ENCODE measurements around the gene MARCHF9.

The MARCHF9 gene

DNA sequence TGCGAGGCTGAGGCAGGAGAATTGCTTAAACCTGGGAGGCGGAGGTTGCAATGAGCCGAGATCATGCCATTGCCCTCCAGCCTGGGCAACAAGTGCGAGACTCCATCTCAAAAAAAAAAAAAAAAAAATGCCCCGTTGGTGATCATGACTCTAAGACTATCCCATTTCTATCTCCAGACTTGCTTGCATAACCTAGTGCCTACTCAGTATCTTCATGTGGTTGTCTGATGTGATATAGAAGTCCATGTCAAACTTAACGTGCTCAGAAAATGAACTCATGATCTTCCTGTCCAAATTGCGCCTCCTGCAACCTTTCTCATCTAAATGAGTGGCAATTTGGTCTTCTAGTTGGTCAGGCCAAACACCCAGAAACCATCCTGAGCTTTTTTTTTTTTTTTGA, 23.0 kb downstream of the MARCHF9 start:
- CTCF ChIA-PET: interaction anchor here (0.8 to 4.0 kb wide), 5 partner anchors 21 to 126 kb away, joined by 3 to 15 read pairs (median 3); no protein-coding TSS in a partner anchor
- TF ChIP-seq, protein P1, sequence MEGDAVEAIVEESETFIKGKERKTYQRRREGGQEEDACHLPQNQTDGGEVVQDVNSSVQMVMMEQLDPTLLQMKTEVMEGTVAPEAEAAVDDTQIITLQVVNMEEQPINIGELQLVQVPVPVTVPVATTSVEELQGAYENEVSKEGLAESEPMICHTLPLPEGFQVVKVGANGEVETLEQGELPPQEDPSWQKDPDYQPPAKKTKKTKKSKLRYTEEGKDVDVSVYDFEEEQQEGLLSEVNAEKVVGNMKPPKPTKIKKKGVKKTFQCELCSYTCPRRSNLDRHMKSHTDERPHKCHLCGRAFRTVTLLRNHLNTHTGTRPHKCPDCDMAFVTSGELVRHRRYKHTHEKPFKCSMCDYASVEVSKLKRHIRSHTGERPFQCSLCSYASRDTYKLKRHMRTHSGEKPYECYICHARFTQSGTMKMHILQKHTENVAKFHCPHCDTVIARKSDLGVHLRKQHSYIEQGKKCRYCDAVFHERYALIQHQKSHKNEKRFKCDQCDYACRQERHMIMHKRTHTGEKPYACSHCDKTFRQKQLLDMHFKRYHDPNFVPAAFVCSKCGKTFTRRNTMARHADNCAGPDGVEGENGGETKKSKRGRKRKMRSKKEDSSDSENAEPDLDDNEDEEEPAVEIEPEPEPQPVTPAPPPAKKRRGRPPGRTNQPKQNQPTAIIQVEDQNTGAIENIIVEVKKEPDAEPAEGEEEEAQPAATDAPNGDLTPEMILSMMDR (IDR thresholded peaks at IDR 0.05; ENCODE audit: insufficient read depth, low read length, missing control alignments): no peak
- POLR2A ChIA-PET: no interaction called here
- H3K4me3 ChIP-seq (ENCODE audit: low read depth, low read length): no peak overlapping the region
- no peak for DNase-seq (ENCODE audit: low read depth, low spot score)

DNA sequence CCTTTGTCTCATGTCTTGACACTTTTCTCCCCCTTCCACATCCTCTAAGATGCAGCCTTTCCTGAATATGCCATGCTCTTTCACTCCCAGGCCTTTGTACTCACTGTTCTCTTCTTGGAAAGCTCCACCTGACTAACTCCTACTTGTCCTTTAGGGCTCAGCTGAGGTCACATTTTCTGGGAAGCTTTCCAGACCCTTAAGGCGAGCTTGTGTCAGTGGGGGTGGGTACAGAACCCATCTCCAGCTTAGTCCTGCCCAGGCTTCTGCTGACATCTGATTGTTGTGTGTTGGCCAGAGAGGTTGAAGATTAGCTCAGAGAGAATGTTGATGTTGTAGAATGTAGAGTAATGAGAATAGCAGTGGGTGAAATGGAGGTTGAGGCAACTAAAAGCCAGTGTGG, 24.8 kb downstream of the MARCHF9 start:
- TF ChIP-seq, protein P1 (IDR thresholded peaks at IDR 0.05; ENCODE audit: insufficient read depth, low read length, missing control alignments): no peak
- CTCF ChIA-PET: interaction anchor here (0.8 to 2.2 kb wide), 14 partner anchors 10 to 196 kb away, joined by 3 to 15 read pairs (median 3); no protein-coding TSS in a partner anchor
- DNase-seq (ENCODE audit: low read depth, low spot score): no peak
- POLR2A ChIA-PET: interaction anchor here (1.4 kb wide), 1 partner anchor 11 kb away, joined by 4 read pairs; no protein-coding TSS in a partner anchor
- H3K4me3 ChIP-seq (ENCODE audit: low read depth, low read length): no peak overlapping the region

DNA sequence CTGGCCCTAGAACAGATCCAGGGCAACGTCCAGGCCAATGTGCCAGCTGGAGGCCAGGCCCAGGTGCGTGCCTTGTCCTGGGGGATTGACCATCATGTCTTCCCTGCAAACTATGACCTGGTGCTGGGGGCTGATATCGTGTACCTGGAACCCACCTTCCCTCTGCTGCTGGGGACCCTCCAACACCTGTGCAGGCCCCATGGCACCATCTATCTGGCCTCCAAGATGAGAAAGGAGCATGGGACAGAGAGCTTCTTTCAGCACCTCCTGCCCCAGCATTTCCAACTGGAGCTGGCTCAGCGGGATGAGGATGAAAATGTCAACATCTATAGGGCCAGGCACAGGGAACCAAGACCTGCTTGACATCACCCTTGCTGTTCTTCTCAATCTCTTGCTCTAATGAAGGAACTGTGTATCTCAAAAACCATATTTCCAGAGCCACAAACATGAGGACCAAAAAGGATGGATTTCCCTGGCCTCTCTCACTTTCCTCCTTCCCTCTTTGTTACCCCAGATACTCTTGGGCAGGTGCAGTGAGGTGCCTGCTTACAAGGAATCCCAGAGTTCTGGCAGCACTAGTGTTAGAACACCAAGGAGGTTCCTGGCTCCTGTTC, 25.5 kb downstream of the MARCHF9 start:
- CTCF ChIA-PET: interaction anchor here (0.9 to 9.4 kb wide), 11 partner anchors 7 to 197 kb away, joined by 3 to 199 read pairs (median 4); partner anchors contain the start of genes EEF1AKMT3 and METTL1
- POLR2A ChIA-PET: interaction anchor here (1.4 kb wide), 1 partner anchor 10 kb away, joined by 4 read pairs; no protein-coding TSS in a partner anchor
- H3K4me3 ChIP-seq (ENCODE audit: low read depth, low read length): no peak overlapping the region
- DNase-seq (ENCODE audit: low read depth, low spot score): no peak
- TF ChIP-seq, protein P1 (IDR thresholded peaks at IDR 0.05; ENCODE audit: insufficient read depth, low read length, missing control alignments): no peak

DNA sequence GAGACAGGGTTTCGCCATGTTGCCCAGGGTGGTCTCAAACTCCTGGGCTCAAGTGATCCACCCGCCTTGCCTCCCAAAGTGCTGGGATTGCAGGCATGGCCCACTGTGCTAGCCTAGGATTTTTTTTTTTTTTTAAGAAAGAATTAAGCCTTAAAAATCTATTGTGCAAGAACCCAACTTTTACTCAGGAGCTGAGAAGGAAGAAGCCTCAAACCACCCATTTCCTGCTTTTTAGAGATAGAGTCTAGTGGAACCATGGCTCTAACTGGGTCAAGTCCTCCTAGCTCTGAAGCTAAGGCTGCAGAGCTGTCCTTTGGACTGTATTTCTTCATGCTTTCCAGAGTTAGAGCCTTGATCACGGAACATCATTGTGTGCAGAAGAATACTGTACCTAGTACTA, 26.3 kb downstream of the MARCHF9 start:
- DNase-seq (ENCODE audit: low read depth, low spot score): no peak
- TF ChIP-seq, protein P1 (IDR thresholded peaks at IDR 0.05; ENCODE audit: insufficient read depth, low read length, missing control alignments): no peak
- ChIA-PET POLR2A (no interaction called here), CTCF (interaction anchor here (1.0 to 9.4 kb wide), 10 partner anchors 8 to 123 kb away, joined by 3 to 199 read pairs (median 4); partner anchors contain the start of genes CYP27B1, EEF1AKMT3 and METTL1)
- no peak overlapping the region for H3K4me3 ChIP-seq (ENCODE audit: low read depth, low read length)

DNA sequence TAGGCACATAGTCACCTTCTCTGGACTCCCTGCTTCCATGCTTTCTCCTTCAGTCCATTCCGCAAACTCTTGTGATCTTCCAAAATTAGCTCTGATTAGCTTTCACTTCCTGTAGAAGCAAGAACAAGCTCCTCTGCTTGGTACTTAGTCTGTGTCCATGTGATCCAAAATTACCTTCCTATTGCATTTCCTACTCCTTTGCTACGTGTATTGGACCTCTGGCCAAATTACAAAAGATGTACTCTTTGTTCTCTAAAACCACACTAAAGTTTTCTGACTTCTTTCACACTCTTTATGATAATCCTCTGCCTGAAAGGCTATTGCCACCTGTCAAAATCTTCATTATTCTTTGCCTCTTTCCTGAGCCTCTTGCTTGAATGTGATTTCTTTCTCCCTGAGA, 26.9 kb downstream of the MARCHF9 start:
- ChIA-PET CTCF (interaction anchor here (1.0 to 9.4 kb wide), 10 partner anchors 9 to 123 kb away, joined by 3 to 199 read pairs (median 4); partner anchors contain the start of genes CYP27B1, EEF1AKMT3 and METTL1), POLR2A (no interaction called here)
- TF ChIP-seq, protein P1 (IDR thresholded peaks at IDR 0.05; ENCODE audit: insufficient read depth, low read length, missing control alignments): no peak
- DNase-seq (ENCODE audit: low read depth, low spot score): no peak
- no peak overlapping the region for H3K4me3 ChIP-seq (ENCODE audit: low read depth, low read length)

DNA sequence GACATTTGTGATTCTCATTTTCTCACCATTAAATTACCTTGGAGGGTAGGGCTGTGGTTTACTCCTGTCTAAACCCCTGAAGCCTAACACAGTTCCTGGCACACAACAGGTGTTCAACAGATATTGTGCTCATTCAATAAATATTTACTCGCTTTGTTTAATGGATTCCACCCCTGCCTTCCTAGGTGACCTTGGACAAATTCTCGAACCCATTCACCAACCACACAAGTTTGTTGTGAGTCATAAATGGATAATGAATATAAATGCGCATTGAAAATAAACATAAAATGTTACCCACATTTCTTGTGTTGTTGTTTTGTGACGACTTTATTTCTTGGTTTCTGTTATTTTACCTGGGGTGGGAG, 27.3 kb downstream of the MARCHF9 start:
- ChIA-PET POLR2A (no interaction called here), CTCF (interaction anchor here (0.8 to 9.4 kb wide), 21 partner anchors 9 to 154 kb away, joined by 3 to 199 read pairs (median 5); partner anchors contain the start of genes CDK4, CYP27B1, EEF1AKMT3 and METTL1)
- H3K4me3 ChIP-seq (ENCODE audit: low read depth, low read length): no peak overlapping the region
- no peak for DNase-seq (ENCODE audit: low read depth, low spot score)
- TF ChIP-seq, protein P1 (IDR thresholded peaks at IDR 0.05; ENCODE audit: insufficient read depth, low read length, missing control alignments): no peak
